ENCODE measurements around the gene DNASE1.
A peak's percentile ranks its signal among the peaks of the same experiment; 100 is the strongest.

The DNASE1 gene

DNA sequence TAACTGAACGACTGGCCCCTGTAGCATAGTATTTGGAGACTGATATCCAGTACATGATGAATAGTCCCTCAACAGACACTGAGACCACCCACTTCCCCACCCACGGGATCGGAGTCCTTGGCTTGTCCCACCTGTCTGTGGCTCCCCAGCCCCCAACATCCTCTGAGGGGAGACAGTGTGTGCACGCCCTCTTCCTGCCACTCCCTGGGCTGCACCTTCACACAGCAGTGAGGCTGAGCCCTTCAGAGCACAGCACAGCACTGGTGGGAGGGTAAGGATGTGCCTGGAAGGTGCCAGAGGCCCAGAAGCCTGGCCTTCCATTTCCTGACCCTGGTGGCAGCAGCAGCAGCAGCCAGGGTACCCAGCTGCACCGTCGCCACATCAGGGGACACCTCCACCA lies 11.0 kb downstream of the DNASE1 start:
- no peak for DNase-seq

GRCh38 chr16:3668626-3669025 lies 14.1 kb downstream of the DNASE1 start:
- no peak for DNase-seq

- DNase-seq, result no peak
These were observed 14.6 kb downstream of the DNASE1 start for GRCh38 chr16:3669082-3669481.

- no peak for DNase-seq
These were observed 16.2 kb downstream of the DNASE1 start for GRCh38 chr16:3670711-3671110.

DNA sequence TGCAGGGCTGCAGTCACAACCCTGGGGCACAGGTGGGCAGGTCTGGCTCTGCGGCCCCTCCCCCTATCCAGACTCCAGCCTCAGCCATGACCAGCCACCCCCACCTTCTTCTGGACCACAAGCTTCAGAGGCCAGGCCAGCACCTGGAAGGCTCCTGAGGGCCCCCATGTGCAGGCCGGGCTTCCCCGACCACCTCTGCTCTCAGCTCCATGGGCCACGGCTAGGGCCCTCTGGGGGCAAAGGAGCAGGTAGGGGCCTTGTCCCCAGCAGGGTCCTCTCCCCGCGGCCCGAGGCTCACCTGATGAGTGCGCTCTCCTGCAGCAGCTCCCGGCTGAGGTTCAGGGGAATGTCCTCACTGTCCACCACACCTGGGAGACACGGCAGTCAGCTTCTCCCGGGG lies 16.9 kb downstream of the DNASE1 start:
- no peak for DNase-seq

GRCh38 chr16:3672571-3673041 lies 18.1 kb downstream of the DNASE1 start:
- no peak for DNase-seq

GRCh38 chr16:3673201-3673600 lies 18.7 kb downstream of the DNASE1 start:
- no peak for DNase-seq

DNA sequence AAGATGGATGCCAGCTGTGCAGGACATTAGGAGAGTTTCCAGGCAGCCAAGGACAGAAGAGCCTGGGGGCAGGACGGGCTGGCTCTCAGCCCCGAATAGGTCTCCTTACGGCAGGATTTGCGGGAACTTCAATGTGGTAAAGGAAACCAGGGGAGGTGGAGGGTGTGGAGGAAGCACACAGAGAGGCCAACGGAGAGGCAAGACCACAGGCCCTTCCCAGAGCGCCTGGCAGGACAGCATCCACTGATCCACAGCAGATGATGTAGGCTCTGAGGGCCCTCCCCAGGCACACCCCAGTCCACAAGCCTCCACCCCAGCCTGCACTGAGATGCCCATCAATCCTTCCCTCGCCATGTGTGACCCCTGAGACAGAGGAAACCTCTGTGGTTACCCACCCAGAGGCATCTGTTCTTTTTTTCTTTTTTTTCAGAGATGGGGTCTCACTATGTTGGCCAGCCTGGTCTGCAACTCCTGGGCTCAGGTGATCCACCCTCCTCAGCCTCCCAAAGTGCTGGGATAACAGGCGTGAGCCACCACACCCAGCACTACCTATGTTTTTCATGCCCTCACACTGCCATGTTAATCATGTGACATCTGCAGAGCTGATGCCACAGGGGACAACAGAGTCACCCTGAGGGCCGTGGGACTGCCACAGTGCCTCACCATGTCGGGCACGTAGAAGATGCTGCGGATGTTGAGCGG lies 19.3 kb downstream of the DNASE1 start:
- no peak for DNase-seq

- no peak for DNase-seq
These were observed 20.2 kb downstream of the DNASE1 start for GRCh38 chr16:3674513-3675295.

DNA sequence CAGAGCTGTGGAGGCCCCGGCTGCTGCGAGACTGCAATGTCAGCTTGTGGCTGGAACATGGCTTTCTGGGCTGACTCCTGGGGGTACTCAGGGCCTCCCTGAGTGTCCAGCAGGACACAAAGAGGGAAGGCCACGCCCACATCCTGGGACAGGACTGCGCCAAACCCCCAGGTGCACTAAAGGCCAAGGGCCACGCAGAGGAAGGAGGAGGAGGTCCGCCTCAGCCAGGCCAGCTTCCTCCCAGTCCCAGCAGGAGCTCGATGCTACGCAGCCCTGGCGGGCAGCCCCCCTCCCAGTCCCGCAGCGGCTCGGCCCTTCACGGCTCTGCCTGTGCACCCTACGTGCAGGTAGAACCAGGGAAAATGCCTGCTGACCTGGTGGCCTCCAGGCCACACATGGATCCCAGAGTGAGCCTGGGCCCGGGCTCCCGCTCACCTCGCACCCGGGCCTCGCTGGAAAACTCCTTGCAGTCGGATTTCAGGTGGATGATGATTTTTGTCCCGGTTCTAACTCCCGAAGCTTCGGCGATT lies 21.2 kb downstream of the DNASE1 start:
- no peak for DNase-seq

DNA sequence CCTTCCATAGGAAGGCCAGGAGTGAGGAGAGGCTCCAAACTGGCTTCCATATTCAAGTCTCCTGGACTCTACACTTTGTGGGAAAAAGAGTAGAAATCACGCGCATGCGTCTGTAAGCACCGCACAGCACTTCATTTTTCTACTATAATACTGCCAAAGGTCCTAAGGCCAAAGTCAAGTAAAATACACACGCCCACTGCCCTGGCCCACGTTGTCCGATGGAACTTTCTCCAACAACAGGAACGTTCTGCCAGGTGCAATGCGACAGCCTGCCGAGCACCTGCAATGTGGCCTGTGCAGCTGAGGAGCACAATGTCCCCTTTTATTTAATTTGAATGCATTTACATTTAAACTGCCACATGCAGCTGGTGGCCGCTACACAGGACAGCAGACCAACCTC lies 23.5 kb downstream of the DNASE1 start:
- DNase-seq, result no peak

- no peak for DNase-seq
These were observed 26.7 kb downstream of the DNASE1 start for GRCh38 chr16:3681206-3681605.

GRCh38 chr16:3687021-3687420 lies 32.5 kb downstream of the DNASE1 start:
- DNase-seq, result no peak

- no peak for DNase-seq
These were observed 33.3 kb downstream of the DNASE1 start for GRCh38 chr16:3687792-3688191.

GRCh38 chr16:3689731-3690130 lies 35.2 kb downstream of the DNASE1 start:
- DNase-seq, result no peak

DNA sequence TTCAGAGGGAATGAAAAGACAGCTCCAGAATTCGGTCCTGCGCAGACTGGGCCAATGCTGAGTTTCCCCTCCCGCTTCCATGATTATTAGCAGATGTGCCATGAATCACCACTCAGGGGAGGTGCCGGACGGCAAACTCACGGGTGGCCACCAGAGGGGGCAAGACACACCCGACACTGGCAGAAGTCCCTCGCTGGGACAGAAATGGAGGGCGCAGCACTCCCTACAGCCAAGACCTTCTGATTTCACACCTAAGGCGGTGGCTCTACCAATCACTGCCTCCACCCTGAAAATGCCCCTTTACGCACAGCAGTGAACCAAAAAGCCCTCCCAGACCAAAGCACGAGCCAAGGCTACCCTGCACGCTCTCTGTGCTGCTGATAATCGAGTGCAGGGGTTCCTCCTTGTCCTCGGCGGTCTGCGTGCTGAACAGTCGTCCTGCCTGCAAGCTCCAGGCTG lies 36.0 kb downstream of the DNASE1 start:
- DNase-seq, result peak; percentile 89

GRCh38 chr16:3690980-3691720 lies 36.7 kb downstream of the DNASE1 start:
- DNase-seq, result no peak

DNA sequence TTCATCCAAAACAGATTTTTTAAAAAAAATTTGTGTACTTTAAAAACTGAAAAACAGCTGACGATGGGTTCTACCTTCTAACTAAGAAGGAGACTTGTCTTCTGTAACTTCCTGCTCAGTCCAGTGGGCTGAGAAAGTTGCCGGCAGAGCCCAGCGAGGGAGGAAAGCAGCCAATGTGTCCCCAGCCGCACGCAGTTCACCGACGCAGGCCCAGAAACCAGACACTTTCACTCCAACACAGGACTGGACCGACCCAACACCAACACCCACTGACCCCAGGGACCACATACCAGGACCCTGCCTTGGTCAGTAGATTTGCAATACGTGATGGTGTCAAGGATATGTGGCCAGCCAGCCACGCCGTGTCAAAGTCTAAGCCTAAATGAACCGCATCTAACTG lies 37.3 kb downstream of the DNASE1 start:
- DNase-seq, result no peak

DNA sequence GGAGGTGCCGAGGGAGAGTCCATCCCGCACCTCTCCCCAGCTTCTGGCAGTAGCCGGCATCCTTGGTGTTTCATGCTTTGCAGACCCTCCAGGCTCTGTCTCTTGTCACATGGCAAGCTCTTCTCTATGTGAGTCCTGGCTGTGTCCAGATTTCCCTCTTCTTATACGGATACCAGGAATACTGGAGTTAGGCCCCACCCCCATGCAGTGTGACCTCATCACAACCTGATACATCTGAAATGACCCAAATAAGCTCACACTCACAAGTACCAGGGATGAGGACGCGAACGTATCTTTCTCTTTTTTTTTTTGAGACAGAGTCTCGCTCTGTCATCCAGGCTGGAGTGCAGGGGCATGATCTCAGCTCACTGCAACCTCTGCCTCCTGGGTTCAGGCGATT lies 39.6 kb downstream of the DNASE1 start:
- no peak for DNase-seq

DNA sequence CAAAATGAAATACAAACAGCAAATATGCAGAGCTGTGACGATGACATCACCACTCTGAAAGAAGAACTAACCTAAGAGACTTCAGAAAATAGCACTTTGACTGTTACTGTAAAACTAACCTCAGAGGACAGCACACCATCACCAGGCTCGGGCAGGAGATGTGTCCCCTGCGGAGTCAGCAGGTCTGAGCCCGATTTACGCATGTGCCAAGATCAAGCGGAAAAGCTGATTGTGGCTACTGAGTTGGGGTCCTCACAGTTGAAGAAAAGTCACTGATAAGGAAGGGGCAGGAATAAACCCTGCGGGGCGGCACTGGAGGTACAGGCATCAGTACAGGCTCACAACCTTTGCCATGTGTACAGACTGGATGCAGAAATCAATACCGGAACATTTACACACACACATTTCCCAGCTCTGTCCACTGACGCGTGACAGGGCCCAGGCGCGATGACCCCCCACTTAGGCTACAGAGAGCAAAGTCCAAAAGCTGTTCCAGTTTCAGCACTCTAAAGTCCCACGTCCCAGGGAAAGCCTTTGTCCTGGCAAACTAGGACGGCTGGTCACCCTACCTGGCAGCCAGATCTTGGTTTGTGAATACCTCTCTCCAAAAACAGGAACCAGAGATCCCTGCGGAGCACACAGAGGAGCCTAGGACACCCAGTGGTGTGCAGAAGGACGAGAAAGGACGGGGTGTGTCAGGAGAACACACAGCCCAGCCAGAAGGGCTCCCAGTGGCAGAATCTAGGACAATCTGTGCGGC lies 41.3 kb downstream of the DNASE1 start:
- DNase-seq, result peak; percentile 60

DNA sequence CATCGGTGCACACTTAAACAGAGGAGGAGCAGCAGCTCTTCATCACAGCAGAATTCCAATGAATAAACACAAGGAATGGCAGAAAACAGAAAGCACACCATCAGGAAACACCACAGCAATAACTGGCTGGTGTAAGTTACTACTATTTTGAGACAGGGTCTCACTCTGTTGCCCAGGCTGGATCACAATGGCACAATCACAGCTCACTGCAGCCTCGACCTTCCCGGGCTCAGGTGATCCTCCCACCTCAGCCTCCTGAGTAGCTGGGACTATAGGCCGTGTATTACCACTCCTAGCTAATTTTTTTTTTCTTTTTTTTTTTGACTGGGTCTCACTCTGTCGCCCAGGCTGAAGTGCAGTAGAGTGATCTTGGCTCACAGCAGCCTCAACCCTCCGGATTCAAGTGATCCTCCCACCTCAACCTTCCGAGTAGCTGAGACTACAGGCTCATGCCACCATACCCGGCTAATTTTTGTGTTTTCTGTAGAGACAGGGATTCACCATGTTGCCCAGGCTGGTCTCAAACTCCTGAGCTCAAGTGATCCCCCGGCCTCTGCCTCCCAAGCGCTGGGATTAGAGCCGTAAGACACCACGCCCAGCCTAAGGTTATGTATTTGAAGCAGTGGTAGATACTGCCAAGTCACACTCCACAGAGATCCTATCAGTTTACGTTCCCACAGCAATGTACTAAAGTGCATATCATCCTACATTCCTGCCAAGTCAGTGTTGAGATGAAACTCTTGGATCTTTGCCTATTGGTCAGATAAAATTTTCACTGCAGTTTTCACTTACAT lies 42.1 kb downstream of the DNASE1 start:
- DNase-seq, result no peak

DNA sequence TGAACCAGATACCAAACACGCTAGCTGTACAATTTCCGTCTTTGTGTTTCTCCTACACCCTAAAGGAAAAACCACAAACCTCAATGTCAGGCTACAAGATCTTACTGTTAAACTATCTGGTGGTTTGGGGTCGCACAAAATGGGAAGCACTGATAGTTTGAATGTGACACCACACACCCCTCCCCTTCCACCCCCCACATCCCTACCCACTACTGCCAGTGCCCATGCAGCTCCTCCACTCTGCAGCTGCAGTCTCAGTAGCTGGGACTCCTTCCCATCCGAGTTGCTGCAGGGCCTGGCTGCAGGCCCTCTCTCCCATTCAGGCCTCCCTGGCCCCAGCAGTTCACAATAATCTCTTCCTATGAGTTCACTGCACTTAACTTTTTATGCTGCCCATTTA lies 44.5 kb downstream of the DNASE1 start:
- DNase-seq, result no peak

All from retina (tissue), 1 donor.